OCI-LY1 (cell line): Measurements from ENCODE around the gene TBPL2.

Source experiments
- EZH2 ChIP-seq: fragments of 200-600 bp; sonication (generic), shearing (Covaris generic); IDR thresholded peaks from 2 replicates; pipeline ENCODE4 v1.8.0; 2017; ENCODE audit warnings: borderline replicate concordance, mixed run types, mild to moderate bottlenecking, antibody characterized with exemption, low read length, moderate library complexity, mixed read lengths
- TF ChIP-seq, protein P1 (sequence below): fragments of 200-600 bp; sonication (generic), shearing (Covaris generic); IDR thresholded peaks from 2 replicates; pipeline ENCODE4 v1.5.1; 2017; ENCODE audit warnings: mild to moderate bottlenecking, antibody characterized with exemption, low read length, moderate library complexity, mixed read lengths

DNA sequence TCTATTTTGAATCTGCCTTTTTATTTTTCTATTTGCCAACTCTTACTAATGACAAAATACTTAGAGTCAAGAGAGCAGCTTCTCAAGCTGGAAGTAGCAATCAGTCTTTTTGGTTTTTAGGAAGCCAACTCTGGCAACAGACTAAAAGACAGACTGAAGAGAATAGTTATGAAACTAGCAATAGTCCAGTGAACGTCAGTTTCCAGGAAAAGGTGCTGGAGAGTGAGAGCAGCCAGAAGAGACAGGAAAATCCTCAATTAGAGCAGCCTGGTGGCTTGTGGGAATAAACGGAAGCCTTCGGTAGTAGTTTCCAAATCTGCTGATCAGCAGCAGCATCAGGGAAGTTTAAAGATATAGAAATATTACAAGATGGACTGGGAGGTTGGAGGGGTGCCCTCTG is 55.9 kb downstream of the TBPL2 start:
- TF ChIP-seq, protein P1, sequence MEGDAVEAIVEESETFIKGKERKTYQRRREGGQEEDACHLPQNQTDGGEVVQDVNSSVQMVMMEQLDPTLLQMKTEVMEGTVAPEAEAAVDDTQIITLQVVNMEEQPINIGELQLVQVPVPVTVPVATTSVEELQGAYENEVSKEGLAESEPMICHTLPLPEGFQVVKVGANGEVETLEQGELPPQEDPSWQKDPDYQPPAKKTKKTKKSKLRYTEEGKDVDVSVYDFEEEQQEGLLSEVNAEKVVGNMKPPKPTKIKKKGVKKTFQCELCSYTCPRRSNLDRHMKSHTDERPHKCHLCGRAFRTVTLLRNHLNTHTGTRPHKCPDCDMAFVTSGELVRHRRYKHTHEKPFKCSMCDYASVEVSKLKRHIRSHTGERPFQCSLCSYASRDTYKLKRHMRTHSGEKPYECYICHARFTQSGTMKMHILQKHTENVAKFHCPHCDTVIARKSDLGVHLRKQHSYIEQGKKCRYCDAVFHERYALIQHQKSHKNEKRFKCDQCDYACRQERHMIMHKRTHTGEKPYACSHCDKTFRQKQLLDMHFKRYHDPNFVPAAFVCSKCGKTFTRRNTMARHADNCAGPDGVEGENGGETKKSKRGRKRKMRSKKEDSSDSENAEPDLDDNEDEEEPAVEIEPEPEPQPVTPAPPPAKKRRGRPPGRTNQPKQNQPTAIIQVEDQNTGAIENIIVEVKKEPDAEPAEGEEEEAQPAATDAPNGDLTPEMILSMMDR: no peak
- TF ChIP-seq EZH2: no peak
